GM13976 (cell line): ENCODE measurements around the gene LIPE.
A peak's percentile ranks its signal among the peaks of the same experiment; 100 is the strongest.

Source experiments
- DNase-seq: peaks from one replicate; pipeline ENCODE4 v3.0.0; 2012; ENCODE audit warnings: low spot score
- CTCF ChIP-seq: IDR thresholded peaks from 2 replicates; pipeline ENCODE4 v1.5.1; 2012; ENCODE audit warnings: borderline replicate concordance, mild to moderate bottlenecking; ENCODE audit not compliant: insufficient read depth; ENCODE audit errors: extremely low read depth, missing control alignments, control extremely low read depth
- in situ Hi-C: fragments of 300-500 bp; cut with MboI; formaldehyde crosslinking; loops from one replicate; pipeline ENCODE4 v1.12.0; 2022; ENCODE audit warnings: low sequenced_read_pairs, mixed read lengths, inconsistent platforms; ENCODE audit not compliant: unreplicated experiment

LIPE gene

GRCh38 chr19:42400404-42400803, 26.8 kb downstream of the LIPE start:
- TF ChIP-seq CTCF = no peak
- no peak for DNase-seq
- in situ Hi-C loops = no loop called here

GRCh38 chr19:42397263-42398166, 29.7 kb downstream of the LIPE start:
- in situ Hi-C loops = no loop called here
- no peak for TF ChIP-seq CTCF
- DNase-seq = no peak

- TF ChIP-seq CTCF = no peak
- in situ Hi-C loops = no loop called here
- peak; percentile 100 for DNase-seq
Observed at GRCh38 chr19:42396381-42397262, 30.6 kb downstream of the LIPE start.

GRCh38 chr19:42394751-42395150, 32.4 kb downstream of the LIPE start:
- no peak for TF ChIP-seq CTCF

GRCh38 chr19:42392165-42392564, 35.0 kb downstream of the LIPE start:
- DNase-seq = no peak
- in situ Hi-C loops = no loop called here

More at GRCh38 chr19:42394751-42395150, 32.4 kb downstream of the LIPE start:
- in situ Hi-C loops = no loop called here
- no peak for DNase-seq

More at GRCh38 chr19:42392165-42392564, 35.0 kb downstream of the LIPE start:
- TF ChIP-seq CTCF = no peak
